DOHH2 (cell line): ENCODE measurements around the gene SEL1L.

Experiments used
- H3F3A ChIP-seq: fragments of 200-600 bp; sonication (generic), shearing (Covaris generic); 2 replicates; pipeline ENCODE4 v1.6.0; 2016; ENCODE audit warnings: antibody characterized with exemption, mild to moderate bottlenecking; ENCODE audit not compliant: control insufficient read depth, insufficient read depth
- H3K27ac ChIP-seq: fragments of 200-600 bp; sonication (generic); 2 replicates; pipeline ENCODE4 v1.5.1; 2014; ENCODE audit warnings: low read depth, mild to moderate bottlenecking, low read length, moderate library complexity
- H3K27me3 ChIP-seq: fragments of 200-600 bp; sonication (generic); 2 replicates; pipeline ENCODE4 v1.6.1; 2014; ENCODE audit warnings: mild to moderate bottlenecking, low read length, mixed read lengths; ENCODE audit not compliant: control insufficient read depth
- H3K36me3 ChIP-seq: fragments of 200-600 bp; sonication (generic); 2 replicates; pipeline ENCODE4 v1.6.1; 2014; ENCODE audit warnings: mild to moderate bottlenecking, low read length, moderate library complexity, mixed read lengths; ENCODE audit not compliant: control insufficient read depth
- H3K4me1 ChIP-seq: fragments of 200-600 bp; sonication (generic); 2 replicates; pipeline ENCODE4 v1.6.1; 2014; ENCODE audit warnings: mild to moderate bottlenecking, low read length, mixed read lengths; ENCODE audit not compliant: control insufficient read depth
- H3K4me2 ChIP-seq: fragments of 200-600 bp; sonication (generic); 2 replicates; pipeline ENCODE4 v1.6.0; 2014; ENCODE audit warnings: mild to moderate bottlenecking, low read length, moderate library complexity
- H3K4me3 ChIP-seq: fragments of 200-600 bp; sonication (generic); 2 replicates; pipeline ENCODE4 v1.5.1; 2014; ENCODE audit warnings: mild to moderate bottlenecking, low read length, mixed read lengths
- H3K79me2 ChIP-seq: fragments of 200-600 bp; sonication (generic); 2 replicates; pipeline ENCODE4 v1.6.1; 2014; ENCODE audit warnings: mild to moderate bottlenecking, low read length, mixed read lengths; ENCODE audit not compliant: control insufficient read depth
- H3K9me2 ChIP-seq: fragments of 200-600 bp; sonication (generic); replicated peaks from 2 replicates; pipeline ENCODE4 v1.6.1; 2014; ENCODE audit warnings: mild to moderate bottlenecking, low read length, mixed read lengths; ENCODE audit not compliant: control insufficient read depth
- H3K9me3 ChIP-seq: fragments of 200-600 bp; sonication (generic); 2 replicates; pipeline ENCODE4 v1.6.1; 2014; ENCODE audit warnings: antibody characterized with exemption, low read length, mixed read lengths; ENCODE audit not compliant: control insufficient read depth, insufficient read depth
- H4K20me1 ChIP-seq: fragments of 200-600 bp; sonication (generic); 2 replicates; pipeline ENCODE4 v1.6.0; 2014; ENCODE audit warnings: low read depth, mild to moderate bottlenecking, antibody characterized with exemption, low read length, moderate library complexity; ENCODE audit not compliant: control insufficient read depth, insufficient read depth
- CTCF ChIP-seq: fragments of 200-600 bp; sonication (generic); IDR thresholded peaks from one replicate; pipeline ENCODE4 v1.5.1; 2014; ENCODE audit warnings: antibody characterized with exemption, mild to moderate bottlenecking, low read depth, low read length; ENCODE audit not compliant: poor library complexity, severe bottlenecking
- EZH2phosphoT487 ChIP-seq: fragments of 200-600 bp; sonication (generic); IDR thresholded peaks from 2 replicates; pipeline ENCODE4 v1.6.1; 2017; ENCODE audit warnings: borderline replicate concordance, mild to moderate bottlenecking, antibody characterized with exemption, low read length, moderate library complexity, mixed read lengths

Gene SEL1L

GRCh38 chr14:81449114-81449513 is 84.5 kb downstream of the SEL1L start:
- H3K9me2 ChIP-seq, result no peaks in the 10 kb centered on the region
- H3K27ac ChIP-seq, result no peak overlapping the region
- H3K36me3 ChIP-seq, result no peaks in the 10 kb centered on the region
- no peaks in the 10 kb centered on the region for H3F3A ChIP-seq
- no peak for TF ChIP-seq CTCF
- TF ChIP-seq EZH2phosphoT487, result no peak
- no peaks in the 10 kb centered on the region for H4K20me1 ChIP-seq
- H3K27me3 ChIP-seq, result 0 out of 2 replicates have a peak, but pooled peaks cover 8% of the 10 kb centered on the region
- H3K79me2 ChIP-seq, result no peaks in the 10 kb centered on the region
- no peak overlapping the region for H3K4me3 ChIP-seq
- H3K9me3 ChIP-seq, result no peaks in the 10 kb centered on the region
- H3K4me2 ChIP-seq, result no peak overlapping the region
- H3K4me1 ChIP-seq, result no peaks in the 10 kb centered on the region

GRCh38 chr14:81447021-81447764 is 86.5 kb downstream of the SEL1L start:
- Histone ChIP-seq H4K20me1 (no peaks in the 10 kb centered on the region), H3K27ac (no peak overlapping the region), H3K4me3 (no peak overlapping the region), H3K27me3 (peaks cover 15% of the 10 kb centered on the region; the same call in 1 of the 2 replicates), H3F3A (no peaks in the 10 kb centered on the region), H3K4me2 (no peak overlapping the region), H3K9me2 (no peaks in the 10 kb centered on the region), H3K9me3 (no peaks in the 10 kb centered on the region), H3K36me3 (no peaks in the 10 kb centered on the region), H3K4me1 (no peaks in the 10 kb centered on the region), H3K79me2 (no peaks in the 10 kb centered on the region)
- TF ChIP-seq EZH2phosphoT487, result no peak
- no peak for TF ChIP-seq CTCF

GRCh38 chr14:81446279-81447007 is 87.2 kb downstream of the SEL1L start:
- H3K4me1 ChIP-seq, result no peaks in the 10 kb centered on the region
- TF ChIP-seq CTCF (no peak), EZH2phosphoT487 (no peak)
- H3K79me2 ChIP-seq, result no peaks in the 10 kb centered on the region
- H3F3A ChIP-seq, result no peaks in the 10 kb centered on the region
- no peak overlapping the region for H3K4me2 ChIP-seq
- no peaks in the 10 kb centered on the region for H3K9me3 ChIP-seq
- H3K9me2 ChIP-seq, result no peaks in the 10 kb centered on the region
- peaks cover 15% of the 10 kb centered on the region; the same call in 1 of the 2 replicates for H3K27me3 ChIP-seq
- no peak overlapping the region for H3K4me3 ChIP-seq
- no peaks in the 10 kb centered on the region for H4K20me1 ChIP-seq
- no peaks in the 10 kb centered on the region for H3K36me3 ChIP-seq
- H3K27ac ChIP-seq, result no peak overlapping the region
